ENCODE measurements around the gene MTARC2. TPM values are rescaled to one million over a fixed set of nuclear protein-coding genes. Genes with fewer than 3 reads are reported as not detected.

Gene MTARC2
- total RNA-seq, 1 experiment from 2014 or later = 16.5 TPM

GRCh38 chr1:220741349-220741748, 6.8 kb upstream of the MTARC2 start:
- BruUV-seq (replicated peaks) = no TSS peak
- Mint-ChIP-seq H3K9me3 (ENCODE audit: unreplicated experiment) (peaks cover 7% of the 10 kb centered on the region), H3K27me3 (ENCODE audit: insufficient read depth, unreplicated experiment) (no peaks in the 10 kb centered on the region), H3K27ac (ENCODE audit: unreplicated experiment) (no peak overlapping the region), H3K36me3 (ENCODE audit: insufficient read depth, unreplicated experiment) (no peaks in the 10 kb centered on the region), H3K4me1 (ENCODE audit: low read depth, unreplicated experiment) (peaks cover 7% of the 10 kb centered on the region), H3K4me3 (ENCODE audit: unreplicated experiment) (no peak overlapping the region)
- no peak for TF ChIP-seq CTCF (IDR thresholded peaks at IDR 0.05; ENCODE audit: insufficient read depth in 1 of 2, low read depth in 1 of 2, low read length in 1 of 2, severe bottlenecking in 1 of 2, unreplicated experiment in 1 of 2)
- no peaks in the 10 kb centered on the region for H3K27me3 ChIP-seq (replicated peaks; ENCODE audit: control insufficient read depth, insufficient read depth, low read length)
- no peaks in the 10 kb centered on the region; the same call in 1 of the 2 replicates for H3K9me3 ChIP-seq
- CTCF ChIA-PET = no interaction called here
- no peak overlapping the region for H3K4me3 ChIP-seq (ENCODE audit: low read depth, low read length)
- H3K36me3 ChIP-seq (ENCODE audit: control insufficient read depth, insufficient read depth, low read length) = no peaks in the 10 kb centered on the region
- DNase-seq = no peak
- intact Hi-C loops (cut with micrococcal nuclease; ENCODE audit: unreplicated experiment) = no loop called here
- no peaks in the 10 kb centered on the region for H3K4me1 ChIP-seq
- POLR2A ChIA-PET = no interaction called here

GRCh38 chr1:220741825-220742224, 6.3 kb upstream of the MTARC2 start:
- ChIA-PET POLR2A (no interaction called here), CTCF (no interaction called here)
- intact Hi-C loops (cut with micrococcal nuclease; ENCODE audit: unreplicated experiment) = no loop called here
- Mint-ChIP-seq H3K9me3 (ENCODE audit: unreplicated experiment) (peaks cover 3% of the 10 kb centered on the region), H3K4me3 (ENCODE audit: unreplicated experiment) (no peak overlapping the region), H3K27ac (ENCODE audit: unreplicated experiment) (no peak overlapping the region), H3K4me1 (ENCODE audit: low read depth, unreplicated experiment) (peaks cover 7% of the 10 kb centered on the region), H3K36me3 (ENCODE audit: insufficient read depth, unreplicated experiment) (no peaks in the 10 kb centered on the region), H3K27me3 (ENCODE audit: insufficient read depth, unreplicated experiment) (no peaks in the 10 kb centered on the region)
- no peak for TF ChIP-seq CTCF (IDR thresholded peaks at IDR 0.05; ENCODE audit: insufficient read depth in 1 of 2, low read depth in 1 of 2, low read length in 1 of 2, severe bottlenecking in 1 of 2, unreplicated experiment in 1 of 2)
- no peaks in the 10 kb centered on the region for H3K4me1 ChIP-seq
- no peaks in the 10 kb centered on the region for H3K27me3 ChIP-seq (replicated peaks; ENCODE audit: control insufficient read depth, insufficient read depth, low read length)
- DNase-seq = no peak
- no peaks in the 10 kb centered on the region; the same call in 1 of the 2 replicates for H3K9me3 ChIP-seq
- no TSS peak for BruUV-seq (replicated peaks)
- H3K36me3 ChIP-seq (ENCODE audit: control insufficient read depth, insufficient read depth, low read length) = no peaks in the 10 kb centered on the region
- H3K4me3 ChIP-seq (ENCODE audit: low read depth, low read length) = no peak overlapping the region

GRCh38 chr1:220742520-220742919, 5.6 kb upstream of the MTARC2 start:
- no peak overlapping the region for H3K27ac Mint-ChIP-seq (ENCODE audit: unreplicated experiment)
- TF ChIP-seq CTCF (IDR thresholded peaks at IDR 0.05; ENCODE audit: insufficient read depth in 1 of 2, low read depth in 1 of 2, low read length in 1 of 2, severe bottlenecking in 1 of 2, unreplicated experiment in 1 of 2) = no peak

More at GRCh38 chr1:220742520-220742919, 5.6 kb upstream of the MTARC2 start:
- Mint-ChIP-seq H3K36me3 (ENCODE audit: insufficient read depth, unreplicated experiment) (no peaks in the 10 kb centered on the region), H3K4me3 (ENCODE audit: unreplicated experiment) (no peak overlapping the region), H3K27me3 (ENCODE audit: insufficient read depth, unreplicated experiment) (no peaks in the 10 kb centered on the region), H3K4me1 (ENCODE audit: low read depth, unreplicated experiment) (peaks cover 13% of the 10 kb centered on the region), H3K9me3 (ENCODE audit: unreplicated experiment) (no peaks in the 10 kb centered on the region)
- Histone ChIP-seq H3K9me3 (no peaks in the 10 kb centered on the region; the same call in 1 of the 2 replicates), H3K4me3 (ENCODE audit: low read depth, low read length) (no peak overlapping the region), H3K27me3 (replicated peaks; ENCODE audit: control insufficient read depth, insufficient read depth, low read length) (no peaks in the 10 kb centered on the region), H3K36me3 (ENCODE audit: control insufficient read depth, insufficient read depth, low read length) (no peaks in the 10 kb centered on the region), H3K4me1 (no peaks in the 10 kb centered on the region)
- no peak for DNase-seq
- CTCF ChIA-PET = no interaction called here
- BruUV-seq (replicated peaks) = no TSS peak
- POLR2A ChIA-PET = no interaction called here
- intact Hi-C loops (cut with micrococcal nuclease; ENCODE audit: unreplicated experiment) = no loop called here

Measured in Caco-2 (cell line).